K562 (cell line): ENCODE measurements around the gene CTNNB1. TPM values are rescaled to one million over a fixed set of nuclear protein-coding genes. Genes with fewer than 3 reads are reported as not detected.

Experiments used
- ATAC-seq: fragments of 200-7000 bp; cut with Tn5 transposase; 3 replicates; pipeline ENCODE4 v1.9.1; 2020; ENCODE audit warnings: moderate library complexity
- BruUV-seq: library from RNA; stranded (reverse); fragments of 400-500 nt; replicated peaks from 2 replicates; lab custom pipeline; 2021; lab: Mats Ljungman, UMichigan
- CTCF ChIA-PET: fragments of 300-600 bp; formaldehyde crosslinking; extraction: SDS; loops from one replicate; lab custom pipeline; 2021; ENCODE audit warnings: low intra/inter-chr PET ratio; lab: Yijun Ruan, JAX
- POLR2A ChIA-PET: fragments of 300-600, 350-650 bp; sonication (Branson Sonifier 250); formaldehyde crosslinking; extraction: SDS; loops from one replicate; lab custom pipeline; 2021; ENCODE audit warnings: antibody characterized with exemption, inconsistent platforms; lab: Yijun Ruan, JAX
- DNase-seq, 4 experiments: peaks; one replicate each; pipeline versions ENCODE4 v3.0.0 to v3.0.0-alpha.2; 2011 to 2018; ENCODE audit warnings: low spot score in 3 of 4, mixed read lengths in 3 of 4; ENCODE audit errors: extremely low read depth in 1 of 4
- FAIRE-seq: peaks from 2 replicates; lab custom pipeline; 2011; peaks lifted over from hg19 to GRCh38; lab: Jason Lieb, UNC
- H2AFZ ChIP-seq: 2 replicates; pipeline ENCODE4 v1.6.0; 2011; ENCODE audit warnings: low read depth, low read length, control low read depth, inconsistent platforms
- H3K27ac ChIP-seq: fragments of 200-600 bp; 3 replicates; pipeline ENCODE4 v1.8.0; 2011; ENCODE audit warnings: low read depth, mild to moderate bottlenecking, control low read depth, inconsistent platforms, low read length, moderate library complexity, mixed read lengths; ENCODE audit errors: extremely low read depth
- H3K27me3 ChIP-seq, 2 experiments: fragments of 300-600 bp in 1 of 2; 2 replicates in 1 of 2; 3 replicates in 1 of 2; pipeline versions ENCODE4 v1.6.0 to v1.8.0; 2011; ENCODE audit warnings: inconsistent platforms in 2 of 2, low read length in 2 of 2, mild to moderate bottlenecking in 1 of 2, mixed read lengths in 1 of 2, moderate library complexity in 1 of 2; ENCODE audit not compliant: control insufficient read depth in 2 of 2, insufficient read depth in 2 of 2
- H3K36me3 ChIP-seq: fragments of 300-600 bp; 3 replicates; pipeline ENCODE4 v1.8.0; 2011; ENCODE audit warnings: mild to moderate bottlenecking, low read length, inconsistent platforms; ENCODE audit not compliant: control insufficient read depth, insufficient read depth
- H3K4me1 ChIP-seq, 2 experiments: fragments of 200-600 bp in 1 of 2; replicated peaks in 1 of 2; 2 replicates in 1 of 2; 3 replicates in 1 of 2; pipeline versions ENCODE4 v1.5.1 to v1.8.0; 2011; ENCODE audit warnings: inconsistent platforms in 2 of 2, low read length in 2 of 2, mild to moderate bottlenecking in 1 of 2, mixed read lengths in 1 of 2, moderate library complexity in 1 of 2; ENCODE audit not compliant: control insufficient read depth in 2 of 2, insufficient read depth in 2 of 2
- H3K4me2 ChIP-seq: 2 replicates; pipeline ENCODE4 v1.6.1; 2011; ENCODE audit warnings: low read length, control low read depth, inconsistent platforms, mixed read lengths; ENCODE audit not compliant: insufficient read depth
- H3K4me3 ChIP-seq: fragments of 200-600 bp; sonication (generic), shearing (Covaris generic); 2 replicates; pipeline ENCODE4 v1.5.1; 2016; ENCODE audit warnings: control low read depth, inconsistent platforms
- H3K79me2 ChIP-seq: fragments of 200-600 bp; 3 replicates; pipeline ENCODE4 v1.8.0; 2011; ENCODE audit warnings: low read length, inconsistent platforms; ENCODE audit not compliant: control insufficient read depth, insufficient read depth
- H3K9ac ChIP-seq, 2 experiments: 2 replicates each; pipeline versions ENCODE4 v1.6.0 to v1.6.1; 2011; ENCODE audit warnings: low read depth in 2 of 2, low read length in 2 of 2, control low read depth in 1 of 2, inconsistent platforms in 1 of 2, mild to moderate bottlenecking in 1 of 2, mixed read lengths in 1 of 2; ENCODE audit not compliant: insufficient read depth in 1 of 2
- H3K9me1 ChIP-seq: one replicate; pipeline ENCODE4 v1.6.0; 2011; ENCODE audit warnings: inconsistent platforms, mild to moderate bottlenecking, low read length, moderate library complexity; ENCODE audit not compliant: control insufficient read depth, insufficient read depth
- H3K9me3 ChIP-seq: replicated peaks from 2 replicates; pipeline ENCODE4 v1.5.1; 2011; ENCODE audit warnings: low read depth, low read length, inconsistent platforms; ENCODE audit not compliant: control insufficient read depth, insufficient read depth
- H4K20me1 ChIP-seq: replicated peaks from 2 replicates; pipeline ENCODE4 v1.6.1; 2011; ENCODE audit warnings: low read length, inconsistent platforms, mixed read lengths; ENCODE audit not compliant: control insufficient read depth, insufficient read depth
- NCOA4 ChIP-seq: fragments of 450-650 bp; IDR thresholded peaks from 2 replicates; pipeline ENCODE4 v1.6.1; 2018; ENCODE audit warnings: mild to moderate bottlenecking; ENCODE audit not compliant: partially characterized antibody
- WGBS: fragments of 100-300 bp; shearing (Covaris generic); methylation state at CpG from one replicate; pipeline ENCODE4 v1.1.6; 2016; ENCODE audit warnings: low coverage, mixed read lengths; ENCODE audit not compliant: insufficient coverage; ENCODE audit errors: missing lambda C conversion rate; 5-methylcytosine and 5-hydroxymethylcytosine counted together
- in situ Hi-C: fragments of 300-500 bp; cut with MboI; formaldehyde crosslinking; loops from 4 replicates; pipeline ENCODE4 v1.15.0; 2018; ENCODE audit warnings: inconsistent platforms, mixed read lengths
- intact Hi-C: fragments of 100-400 bp; cut with micrococcal nuclease; formaldehyde crosslinking; loops from 2 replicates; pipeline ENCODE4 v1.14.2; 2022
- polyA plus RNA-seq, 8 experiments: library from polyadenylated mRNA; depleted of rRNA in 4 of 8; stranded (reverse) in 5 of 8; unstranded in 3 of 8; fragments of >200 nt; fragmentation: Nextera tagmentation in 2 of 8; fragmentation: Illumina TruSeq in 1 of 8; extraction: Ambion mirVana in 2 of 8; extraction: Trizol in 1 of 8; gene quantifications; 2 replicates each; pipeline versions ENCODE4 v1.2.1 to v1.2.3, GENCODE V29; 2011 to 2014; ENCODE audit warnings: inconsistent platforms in 1 of 8, missing spikeins in 1 of 8
- total RNA-seq, 7 experiments: library from RNA; depleted of rRNA in 6 of 7; stranded (reverse); fragments of >200 nt in 6 of 7; fragmentation: Illumina TruSeq in 2 of 7; extraction: Trizol in 2 of 7; gene quantifications; 2 replicates each; pipeline versions ENCODE4 v1.2.1 to v1.2.3, GENCODE V29; 2011 to 2021; ENCODE audit warnings: low replicate concordance in 1 of 7
- TF ChIP-seq, protein P1 (sequence below), 2 experiments: fragments of 450-650 bp in 1 of 2; sonication (generic) in 1 of 2; formaldehyde crosslinking in 1 of 2; IDR thresholded peaks; 2 replicates each; pipeline versions ENCODE4 v1.7.1 to v1.9.0; 2016 to 2022; ENCODE audit warnings: inconsistent platforms in 1 of 2, mild to moderate bottlenecking in 1 of 2, missing genetic modification reagents in 1 of 2
- TF ChIP-seq, protein P2 (sequence below): fragments of 450-650 bp; IDR thresholded peaks from 2 replicates; pipeline ENCODE4 v1.6.1; 2017; ENCODE audit warnings: mild to moderate bottlenecking, moderate library complexity

The CTNNB1 gene
- total and polyA plus RNA-seq, 9 of the 15 experiments (the other 6 are each of a cell fraction or from before 2014, with no cell fraction given) = 44.3 to 193 (median 154) TPM

DNA sequence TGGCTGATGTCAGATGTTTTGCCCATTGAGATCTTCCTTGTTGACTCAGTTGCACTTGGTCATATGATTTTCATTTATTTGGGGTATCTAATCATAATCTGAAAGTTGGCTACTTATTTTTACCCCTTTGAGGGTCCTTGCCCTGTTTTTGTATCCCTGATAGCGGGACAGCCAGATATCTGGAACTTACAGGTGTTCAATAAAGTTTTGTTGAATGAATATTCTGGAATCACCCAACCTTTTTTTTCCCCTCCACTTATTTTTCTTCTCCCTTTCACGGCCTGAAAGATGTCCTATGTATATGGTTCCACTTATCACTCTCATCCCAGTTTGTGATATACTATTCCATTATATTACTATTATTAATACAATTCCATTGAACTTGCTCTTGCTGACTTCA is 12.8 kb downstream of the CTNNB1 start:
- Histone ChIP-seq H3K9me3 (no peaks in the 10 kb centered on the region), H3K4me3 (no peak overlapping the region), H3K27me3 (no peaks in the 10 kb centered on the region), H3K36me3 (no peaks in the 10 kb centered on the region; the same call in 2 of the 3 replicates), H3K4me2 (no peak overlapping the region), H2AFZ (no peak overlapping the region), H3K27ac (no peak overlapping the region), H3K79me2 (peaks cover 96% of the 10 kb centered on the region), H3K4me1 (peaks cover 7 to 19% of the 10 kb centered on the region in 2 experiments; a peak in 4 of 5 replicates), H3K9me1 (no peaks in the 10 kb centered on the region), H4K20me1 (peaks cover 60% of the 10 kb centered on the region), H3K9ac (no peak overlapping the region)
- BruUV-seq = no TSS peak
- TF ChIP-seq NCOA4 = no peak
- TF ChIP-seq, protein P1, sequence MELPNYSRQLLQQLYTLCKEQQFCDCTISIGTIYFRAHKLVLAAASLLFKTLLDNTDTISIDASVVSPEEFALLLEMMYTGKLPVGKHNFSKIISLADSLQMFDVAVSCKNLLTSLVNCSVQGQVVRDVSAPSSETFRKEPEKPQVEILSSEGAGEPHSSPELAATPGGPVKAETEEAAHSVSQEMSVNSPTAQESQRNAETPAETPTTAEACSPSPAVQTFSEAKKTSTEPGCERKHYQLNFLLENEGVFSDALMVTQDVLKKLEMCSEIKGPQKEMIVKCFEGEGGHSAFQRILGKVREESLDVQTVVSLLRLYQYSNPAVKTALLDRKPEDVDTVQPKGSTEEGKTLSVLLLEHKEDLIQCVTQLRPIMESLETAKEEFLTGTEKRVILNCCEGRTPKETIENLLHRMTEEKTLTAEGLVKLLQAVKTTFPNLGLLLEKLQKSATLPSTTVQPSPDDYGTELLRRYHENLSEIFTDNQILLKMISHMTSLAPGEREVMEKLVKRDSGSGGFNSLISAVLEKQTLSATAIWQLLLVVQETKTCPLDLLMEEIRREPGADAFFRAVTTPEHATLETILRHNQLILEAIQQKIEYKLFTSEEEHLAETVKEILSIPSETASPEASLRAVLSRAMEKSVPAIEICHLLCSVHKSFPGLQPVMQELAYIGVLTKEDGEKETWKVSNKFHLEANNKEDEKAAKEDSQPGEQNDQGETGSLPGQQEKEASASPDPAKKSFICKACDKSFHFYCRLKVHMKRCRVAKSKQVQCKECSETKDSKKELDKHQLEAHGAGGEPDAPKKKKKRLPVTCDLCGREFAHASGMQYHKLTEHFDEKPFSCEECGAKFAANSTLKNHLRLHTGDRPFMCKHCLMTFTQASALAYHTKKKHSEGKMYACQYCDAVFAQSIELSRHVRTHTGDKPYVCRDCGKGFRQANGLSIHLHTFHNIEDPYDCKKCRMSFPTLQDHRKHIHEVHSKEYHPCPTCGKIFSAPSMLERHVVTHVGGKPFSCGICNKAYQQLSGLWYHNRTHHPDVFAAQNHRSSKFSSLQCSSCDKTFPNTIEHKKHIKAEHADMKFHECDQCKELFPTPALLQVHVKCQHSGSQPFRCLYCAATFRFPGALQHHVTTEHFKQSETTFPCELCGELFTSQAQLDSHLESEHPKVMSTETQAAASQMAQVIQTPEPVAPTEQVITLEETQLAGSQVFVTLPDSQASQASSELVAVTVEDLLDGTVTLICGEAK (IDR thresholded peaks at IDR 0.05) = peak; percentile 87
- TF ChIP-seq, protein P1 (CRISPR knock-in tag; IDR thresholded peaks at IDR 0.05) = peak; percentile 69
- TF ChIP-seq, protein P2, sequence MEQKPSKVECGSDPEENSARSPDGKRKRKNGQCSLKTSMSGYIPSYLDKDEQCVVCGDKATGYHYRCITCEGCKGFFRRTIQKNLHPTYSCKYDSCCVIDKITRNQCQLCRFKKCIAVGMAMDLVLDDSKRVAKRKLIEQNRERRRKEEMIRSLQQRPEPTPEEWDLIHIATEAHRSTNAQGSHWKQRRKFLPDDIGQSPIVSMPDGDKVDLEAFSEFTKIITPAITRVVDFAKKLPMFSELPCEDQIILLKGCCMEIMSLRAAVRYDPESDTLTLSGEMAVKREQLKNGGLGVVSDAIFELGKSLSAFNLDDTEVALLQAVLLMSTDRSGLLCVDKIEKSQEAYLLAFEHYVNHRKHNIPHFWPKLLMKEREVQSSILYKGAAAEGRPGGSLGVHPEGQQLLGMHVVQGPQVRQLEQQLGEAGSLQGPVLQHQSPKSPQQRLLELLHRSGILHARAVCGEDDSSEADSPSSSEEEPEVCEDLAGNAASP = no peak
- intact Hi-C loops = no loop called here
- ChIA-PET POLR2A (interaction anchor here (0.9 to 5.4 kb wide), 3 partner anchors 10 to 384 kb away, joined by 3 to 33 read pairs (median 3); partner anchors contain the start of gene CTNNB1), CTCF (no interaction called here)
- no peak for DNase-seq
- 87% methylated on average over 2 of the region's 2 CpGs for WGBS
- ATAC-seq = no peak
- in situ Hi-C loops = no loop called here
- no peak for FAIRE-seq
